MM.1S (cell line): Measurements from ENCODE around the gene USO1.

ENCODE experiments used
- DNase-seq: peaks from one replicate; pipeline ENCODE4 v3.0.0-alpha.2; 2015
- H2AFZ ChIP-seq: fragments of 300-600 bp; sonication (generic); 2 replicates; pipeline ENCODE4 v1.6.0; 2016; ENCODE audit warnings: antibody characterized with exemption, low read length
- H3F3A ChIP-seq: fragments of 300-600 bp; sonication (generic); 2 replicates; pipeline ENCODE4 v1.6.1; 2016; ENCODE audit warnings: mild to moderate bottlenecking, antibody characterized with exemption, low read length, moderate library complexity, mixed read lengths; ENCODE audit not compliant: insufficient read depth
- H3K27ac ChIP-seq: fragments of 300-600 bp; sonication (generic); 2 replicates; pipeline ENCODE4 v1.5.1; 2016; ENCODE audit warnings: mild to moderate bottlenecking, low read length
- H3K27me3 ChIP-seq: fragments of 300-600 bp; sonication (generic); replicated peaks from 2 replicates; pipeline ENCODE4 v1.6.0; 2016; ENCODE audit warnings: low read length; ENCODE audit not compliant: insufficient read depth
- H3K36me3 ChIP-seq: fragments of 300-600 bp; sonication (generic); replicated peaks from 2 replicates; pipeline ENCODE4 v1.6.1; 2016; ENCODE audit warnings: mild to moderate bottlenecking, low read length, mixed read lengths; ENCODE audit not compliant: insufficient read depth
- H3K4me1 ChIP-seq: fragments of 300-600 bp; sonication (generic); 2 replicates; pipeline ENCODE4 v1.6.1; 2016; ENCODE audit warnings: low read length, mixed read lengths
- H3K4me2 ChIP-seq: fragments of 300-600 bp; sonication (generic); 2 replicates; pipeline ENCODE4 v1.6.0; 2016; ENCODE audit warnings: low read depth, low read length
- H3K4me3 ChIP-seq: fragments of 300-600 bp; sonication (generic); 2 replicates; pipeline ENCODE4 v1.5.1; 2016; ENCODE audit warnings: low read length, mixed read lengths
- H3K79me2 ChIP-seq: fragments of 300-600 bp; sonication (generic); 2 replicates; pipeline ENCODE4 v1.6.1; 2016; ENCODE audit warnings: mixed run types, low read length, mixed read lengths
- H3K9ac ChIP-seq: fragments of 300-600 bp; sonication (generic); 2 replicates; pipeline ENCODE4 v1.6.1; 2016; ENCODE audit warnings: low read length, mixed read lengths
- H3K9me2 ChIP-seq: fragments of 300-600 bp; sonication (generic); replicated peaks from 2 replicates; pipeline ENCODE4 v1.6.1; 2016; ENCODE audit warnings: mild to moderate bottlenecking, low read length, mixed read lengths; ENCODE audit not compliant: insufficient read depth
- H3K9me3 ChIP-seq: fragments of 300-600 bp; sonication (generic); replicated peaks from 2 replicates; pipeline ENCODE4 v1.6.1; 2016; ENCODE audit warnings: mild to moderate bottlenecking, low read length, mixed read lengths; ENCODE audit not compliant: insufficient read depth
- H4K20me1 ChIP-seq: fragments of 300-600 bp; sonication (generic); 2 replicates; pipeline ENCODE4 v1.6.1; 2016; ENCODE audit warnings: mild to moderate bottlenecking, low read length, moderate library complexity, mixed read lengths; ENCODE audit not compliant: insufficient read depth
- EZH2 ChIP-seq: fragments of 300-600 bp; sonication (generic); optimal IDR thresholded peaks from 2 replicates; pipeline ENCODE3; 2017; ENCODE audit warnings: low read depth, mild to moderate bottlenecking, antibody characterized with exemption, low read length, mixed read lengths
- EZH2phosphoT487 ChIP-seq: fragments of 300-600 bp; sonication (generic); IDR thresholded peaks from 2 replicates; pipeline ENCODE4 v1.6.1; 2018; ENCODE audit warnings: antibody characterized with exemption, low read length
- TF ChIP-seq, protein P1 (sequence below): fragments of 300-600 bp; sonication (generic); IDR thresholded peaks from 2 replicates; pipeline ENCODE4 v1.5.1; 2016; ENCODE audit warnings: antibody characterized with exemption, low read length, mixed read lengths

USO1 gene

DNA sequence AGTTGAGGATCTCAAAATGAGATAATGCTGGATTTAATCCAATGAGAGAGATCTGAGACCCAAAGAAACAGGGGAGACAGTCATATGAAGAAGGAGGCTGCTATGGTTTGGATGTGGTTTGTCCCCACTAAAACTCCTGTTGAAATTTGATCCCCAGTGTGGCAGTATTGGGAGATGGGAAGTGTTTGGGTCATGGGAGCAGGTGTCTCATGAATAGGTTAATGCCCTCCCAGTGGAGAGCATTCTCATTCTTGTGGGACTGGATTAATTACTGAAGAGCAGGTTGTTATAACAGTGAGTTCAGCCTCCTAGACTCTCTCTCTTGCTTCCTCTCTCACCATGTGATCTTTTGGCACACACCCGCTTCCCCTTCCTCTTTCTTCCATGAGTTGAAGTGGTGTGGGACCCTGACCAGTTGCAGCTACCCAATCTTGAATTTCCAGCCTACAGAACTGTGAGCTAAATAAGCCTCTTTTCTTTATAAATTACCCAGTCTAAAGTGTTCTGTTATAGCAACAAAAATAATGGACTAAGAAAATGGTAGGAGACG lies 107.6 kb downstream of the USO1 start:
- no peaks in the 10 kb centered on the region for H3K79me2 ChIP-seq
- H3K4me1 ChIP-seq: no peaks in the 10 kb centered on the region
- H3K27me3 ChIP-seq: no peaks in the 10 kb centered on the region
- no peak for DNase-seq
- no peaks in the 10 kb centered on the region for H3K36me3 ChIP-seq
- no peak overlapping the region for H3K4me2 ChIP-seq
- no peaks in the 10 kb centered on the region for H4K20me1 ChIP-seq
- no peaks in the 10 kb centered on the region for H3F3A ChIP-seq
- H3K9me3 ChIP-seq: no peaks in the 10 kb centered on the region
- no peak overlapping the region for H3K9ac ChIP-seq
- TF ChIP-seq EZH2 (no peak), EZH2phosphoT487 (no peak)
- TF ChIP-seq, protein P1, sequence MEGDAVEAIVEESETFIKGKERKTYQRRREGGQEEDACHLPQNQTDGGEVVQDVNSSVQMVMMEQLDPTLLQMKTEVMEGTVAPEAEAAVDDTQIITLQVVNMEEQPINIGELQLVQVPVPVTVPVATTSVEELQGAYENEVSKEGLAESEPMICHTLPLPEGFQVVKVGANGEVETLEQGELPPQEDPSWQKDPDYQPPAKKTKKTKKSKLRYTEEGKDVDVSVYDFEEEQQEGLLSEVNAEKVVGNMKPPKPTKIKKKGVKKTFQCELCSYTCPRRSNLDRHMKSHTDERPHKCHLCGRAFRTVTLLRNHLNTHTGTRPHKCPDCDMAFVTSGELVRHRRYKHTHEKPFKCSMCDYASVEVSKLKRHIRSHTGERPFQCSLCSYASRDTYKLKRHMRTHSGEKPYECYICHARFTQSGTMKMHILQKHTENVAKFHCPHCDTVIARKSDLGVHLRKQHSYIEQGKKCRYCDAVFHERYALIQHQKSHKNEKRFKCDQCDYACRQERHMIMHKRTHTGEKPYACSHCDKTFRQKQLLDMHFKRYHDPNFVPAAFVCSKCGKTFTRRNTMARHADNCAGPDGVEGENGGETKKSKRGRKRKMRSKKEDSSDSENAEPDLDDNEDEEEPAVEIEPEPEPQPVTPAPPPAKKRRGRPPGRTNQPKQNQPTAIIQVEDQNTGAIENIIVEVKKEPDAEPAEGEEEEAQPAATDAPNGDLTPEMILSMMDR: no peak
- no peak overlapping the region for H3K27ac ChIP-seq
- H2AFZ ChIP-seq: no peak overlapping the region
- no peaks in the 10 kb centered on the region for H3K9me2 ChIP-seq
- H3K4me3 ChIP-seq: no peak overlapping the region

DNA sequence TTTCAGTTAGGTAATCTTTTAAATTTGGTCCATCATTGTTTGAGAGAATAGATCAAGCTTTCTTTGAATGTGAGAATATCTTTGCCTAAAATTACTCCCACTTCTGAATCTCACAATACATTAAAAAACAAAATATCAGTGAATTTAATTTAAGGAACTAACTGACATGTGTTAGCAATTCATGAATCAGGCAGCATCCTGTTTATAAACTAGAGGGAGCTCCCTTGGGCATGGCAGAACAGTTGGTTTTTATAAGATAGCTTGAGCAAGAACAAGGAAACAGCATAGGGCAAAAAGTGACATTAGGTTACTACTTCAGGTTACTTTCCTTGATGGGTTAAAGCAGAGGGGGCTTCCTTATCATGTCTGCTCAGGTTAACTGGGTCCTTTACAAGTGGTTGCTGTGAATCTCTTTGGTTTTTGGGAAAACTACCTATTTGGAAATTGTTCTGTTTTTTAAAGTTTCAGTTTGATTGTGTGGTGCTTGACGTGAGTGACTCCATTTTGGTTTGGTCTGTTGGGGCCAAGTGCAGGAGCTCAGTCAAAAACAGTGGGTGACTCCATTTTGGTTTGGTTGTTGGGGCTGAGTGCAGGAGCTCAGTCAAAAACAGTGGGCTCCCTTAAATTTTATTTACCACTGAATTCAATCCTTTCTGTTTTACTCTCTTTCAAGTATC lies 109.9 kb downstream of the USO1 start:
- Histone ChIP-seq H3K9me3 (no peaks in the 10 kb centered on the region), H3K4me3 (no peak overlapping the region), H3F3A (no peaks in the 10 kb centered on the region), H3K79me2 (no peaks in the 10 kb centered on the region), H3K4me1 (no peaks in the 10 kb centered on the region), H2AFZ (no peak overlapping the region), H3K36me3 (no peaks in the 10 kb centered on the region), H4K20me1 (no peaks in the 10 kb centered on the region), H3K9ac (no peak overlapping the region), H3K9me2 (no peaks in the 10 kb centered on the region), H3K27me3 (no peaks in the 10 kb centered on the region), H3K27ac (no peak overlapping the region), H3K4me2 (no peak overlapping the region)
- DNase-seq: no peak
- TF ChIP-seq EZH2 (no peak), EZH2phosphoT487 (no peak)
- TF ChIP-seq, protein P1: no peak

GRCh38 chr4:75834772-75835154 lies 110.4 kb downstream of the USO1 start:
- TF ChIP-seq EZH2: no peak
- TF ChIP-seq, protein P1: no peak
- TF ChIP-seq EZH2phosphoT487: no peak
- H3K79me2 ChIP-seq: no peaks in the 10 kb centered on the region

More at GRCh38 chr4:75834772-75835154, 110.4 kb downstream of the USO1 start:
- Histone ChIP-seq H2AFZ (no peak overlapping the region), H3K9ac (no peak overlapping the region), H4K20me1 (no peaks in the 10 kb centered on the region), H3K4me3 (no peak overlapping the region), H3K9me2 (no peaks in the 10 kb centered on the region), H3K9me3 (no peaks in the 10 kb centered on the region), H3K4me2 (no peak overlapping the region), H3F3A (no peaks in the 10 kb centered on the region), H3K4me1 (no peaks in the 10 kb centered on the region), H3K27me3 (no peaks in the 10 kb centered on the region), H3K36me3 (no peaks in the 10 kb centered on the region), H3K27ac (no peak overlapping the region)
- DNase-seq: no peak
